A673 (cell line): ENCODE measurements around the gene SLC41A3.

Experiments
- CTCF ChIP-seq: fragments of 300-800, 200-600 bp; sonication (generic); conservative IDR thresholded peaks from 2 replicates; pipeline ENCODE4 v1.5.1; 2017; ENCODE audit warnings: low read depth, mild to moderate bottlenecking, antibody characterized with exemption, low read length, moderate library complexity, mixed read lengths
- EZH2 ChIP-seq: fragments of 200-600 bp; sonication (generic); IDR thresholded peaks from 2 replicates; pipeline ENCODE4 v1.6.1; 2017; ENCODE audit warnings: borderline replicate concordance, low read depth, mild to moderate bottlenecking, mixed read lengths, antibody characterized with exemption, low read length; ENCODE audit not compliant: poor library complexity, severe bottlenecking

GRCh38 chr3:126016616-126017015 is 67.3 kb downstream of the SLC41A3 start:
- TF ChIP-seq CTCF = no peak
- no peak for TF ChIP-seq EZH2
